B cell (primary cell): ENCODE data around the gene RNF44. TPM values are rescaled to one million over a fixed set of nuclear protein-coding genes. Genes with fewer than 3 reads are reported as not detected.

ENCODE experiments used
- ATAC-seq: fragments of 200-7000 bp; cut with Tn5 transposase; one replicate; pipeline ENCODE4 v1.10.0; 2021; ENCODE audit warnings: low read depth, mild to moderate bottlenecking, moderate number of reproducible peaks, moderate library complexity
- CTCF ChIA-PET: fragments of 350-600 bp; sonication (Branson Sonifier 250); formaldehyde crosslinking; loops from one replicate; lab custom pipeline; 2021; ENCODE audit warnings: antibody characterized with exemption, inconsistent platforms; lab: Charles Lee
- POLR2A ChIA-PET: fragments of 350-600 bp; sonication (Branson Sonifier 250); formaldehyde crosslinking; loops from one replicate; lab custom pipeline; 2021; ENCODE audit warnings: antibody characterized with exemption; lab: Charles Lee
- DNase-seq: peaks from one replicate; pipeline ENCODE4 v3.0.0; 2013
- H2AFZ ChIP-seq: 2 replicates; pipeline ENCODE4 v1.6.1; 2012; ENCODE audit warnings: mild to moderate bottlenecking, low read depth, low read length; ENCODE audit not compliant: insufficient read depth, poor library complexity, severe bottlenecking
- H3K27ac ChIP-seq, 2 donors: 1 replicate in 1 of 2; 2 replicates in 1 of 2; pipeline ENCODE4 v1.5.1; 2012 to 2013; ENCODE audit warnings: low read length in 2 of 2, mild to moderate bottlenecking in 2 of 2, moderate library complexity in 1 of 2
- H3K27me3 ChIP-seq, 4 experiments: fragments of 200-600 bp in 1 of 4; sonication (generic) in 1 of 4; replicated peaks in 1 of 4; 1 replicate in 2 of 4; 2 replicates in 2 of 4; pipeline versions ENCODE4 v1.6.1 to v1.7.0; 2013 to 2016; ENCODE audit warnings: low read length in 3 of 4, mild to moderate bottlenecking in 2 of 4, mixed read lengths in 1 of 4, moderate library complexity in 1 of 4; ENCODE audit not compliant: insufficient read depth in 4 of 4, control insufficient read depth in 3 of 4; ENCODE audit errors: control extremely low read depth in 1 of 4
- H3K36me3 ChIP-seq, 2 experiments: replicated peaks in 1 of 2; 1 replicate in 1 of 2; 2 replicates in 1 of 2; pipeline versions ENCODE4 v1.6.1 to v1.7.1; 2013; ENCODE audit warnings: low read length in 1 of 2; ENCODE audit not compliant: insufficient read depth in 2 of 2, control insufficient read depth in 1 of 2; ENCODE audit errors: control extremely low read depth in 1 of 2, extremely low read depth in 1 of 2
- H3K4me1 ChIP-seq, 2 donors: fragments of 200-600 bp in 1 of 2; sonication (generic) in 1 of 2; 1 replicate in 1 of 2; 2 replicates in 1 of 2; pipeline versions ENCODE4 v1.5.1 to v1.6.1; 2013 to 2017; ENCODE audit warnings: low read length in 2 of 2; ENCODE audit not compliant: control insufficient read depth in 2 of 2, insufficient read depth in 2 of 2
- H3K4me2 ChIP-seq: replicated peaks from 2 replicates; pipeline ENCODE3; 2012; ENCODE audit warnings: mild to moderate bottlenecking, low read depth, low read length; ENCODE audit not compliant: poor library complexity, severe bottlenecking
- H3K4me3 ChIP-seq, 5 experiments: fragments of 200-600 bp in 1 of 5; sonication (generic) in 1 of 5; 1 replicate in 3 of 5; 2 replicates in 2 of 5; pipeline versions ENCODE4 v1.5.1 to v1.7.0; 2011 to 2016; ENCODE audit warnings: low read length in 4 of 5, mild to moderate bottlenecking in 4 of 5, low read depth in 2 of 5, control low read depth in 1 of 5, moderate library complexity in 1 of 5; ENCODE audit not compliant: insufficient read depth in 1 of 5; ENCODE audit errors: control extremely low read depth in 1 of 5, extremely low read depth in 1 of 5
- H3K79me2 ChIP-seq: fragments of 200-600 bp; sonication (generic); one replicate; pipeline ENCODE4 v1.6.0; 2016; ENCODE audit warnings: low read length; ENCODE audit not compliant: control insufficient read depth, insufficient read depth
- H3K9ac ChIP-seq: fragments of 200-600 bp; sonication (generic); 2 replicates; pipeline ENCODE4 v1.6.1; 2017; ENCODE audit warnings: mild to moderate bottlenecking, low read length, moderate library complexity
- H3K9me3 ChIP-seq, 3 donors: one replicate each; pipeline versions ENCODE4 v1.6.1 to v1.7.1; 2013; ENCODE audit warnings: low read length in 2 of 3; ENCODE audit not compliant: control insufficient read depth in 2 of 3, insufficient read depth in 1 of 3; ENCODE audit errors: control extremely low read depth in 1 of 3
- H4K20me1 ChIP-seq: 2 replicates; pipeline ENCODE4 v1.6.0; 2012; ENCODE audit warnings: mild to moderate bottlenecking, low read length; ENCODE audit not compliant: insufficient read depth, control insufficient read depth, poor library complexity, severe bottlenecking
- H3K27ac Mint-ChIP-seq: one replicate; pipeline ENCODE4 v1.8.0; 2021; ENCODE audit warnings: mixed read lengths
- H3K27me3 Mint-ChIP-seq: one replicate; pipeline ENCODE4 v1.8.0; 2021; ENCODE audit warnings: mixed read lengths
- H3K4me1 Mint-ChIP-seq: one replicate; pipeline ENCODE4 v1.8.0; 2021; ENCODE audit warnings: mixed read lengths
- H3K4me3 Mint-ChIP-seq: one replicate; pipeline ENCODE4 v1.8.0; 2021; ENCODE audit warnings: mixed read lengths
- H3K9me3 Mint-ChIP-seq: one replicate; pipeline ENCODE4 v1.8.0; 2022; ENCODE audit warnings: mixed read lengths; ENCODE audit not compliant: insufficient read depth
- EZH2 ChIP-seq: IDR thresholded peaks from 2 replicates; pipeline ENCODE4 v1.6.1; 2012; ENCODE audit warnings: borderline replicate concordance, low read depth, mild to moderate bottlenecking, moderate library complexity, low read length; ENCODE audit not compliant: insufficient read depth, poor library complexity, severe bottlenecking
- WGBS: methylation state at CpG from one replicate; pipeline ENCODE4 v1.1.5; 2013; ENCODE audit warnings: missing lambda C conversion rate; ENCODE audit not compliant: insufficient coverage; 5-methylcytosine and 5-hydroxymethylcytosine counted together
- intact Hi-C: fragments of 100-400 bp; cut with micrococcal nuclease; formaldehyde crosslinking; loops from one replicate; pipeline ENCODE4 v1.10.0; 2022
- polyA plus RNA-seq: library from polyadenylated mRNA; depleted of rRNA; stranded (reverse); fragments of >200 nt; gene quantifications from 2 replicates; pipeline ENCODE4 v1.2.3, GENCODE V29; 2012
- total RNA-seq, 2 donors: library from RNA; stranded (reverse); fragments of 120-200 nt in 1 of 2; gene quantifications; 1 replicate in 1 of 2; 2 replicates in 1 of 2; pipeline versions ENCODE4 v1.2.3 to v1.2.4, GENCODE V29; 2013 to 2022
- TF ChIP-seq, protein P1 (sequence below): fragments of 200-600 bp; IDR thresholded peaks from one replicate; pipeline ENCODE4 v1.8.0; 2022; ENCODE audit warnings: antibody characterized with exemption, mild to moderate bottlenecking

Gene RNF44
- total and polyA plus RNA-seq, 2 donors (not counting 1 experiment from before 2014, with no cell fraction given) = 220 to 262 TPM

DNA sequence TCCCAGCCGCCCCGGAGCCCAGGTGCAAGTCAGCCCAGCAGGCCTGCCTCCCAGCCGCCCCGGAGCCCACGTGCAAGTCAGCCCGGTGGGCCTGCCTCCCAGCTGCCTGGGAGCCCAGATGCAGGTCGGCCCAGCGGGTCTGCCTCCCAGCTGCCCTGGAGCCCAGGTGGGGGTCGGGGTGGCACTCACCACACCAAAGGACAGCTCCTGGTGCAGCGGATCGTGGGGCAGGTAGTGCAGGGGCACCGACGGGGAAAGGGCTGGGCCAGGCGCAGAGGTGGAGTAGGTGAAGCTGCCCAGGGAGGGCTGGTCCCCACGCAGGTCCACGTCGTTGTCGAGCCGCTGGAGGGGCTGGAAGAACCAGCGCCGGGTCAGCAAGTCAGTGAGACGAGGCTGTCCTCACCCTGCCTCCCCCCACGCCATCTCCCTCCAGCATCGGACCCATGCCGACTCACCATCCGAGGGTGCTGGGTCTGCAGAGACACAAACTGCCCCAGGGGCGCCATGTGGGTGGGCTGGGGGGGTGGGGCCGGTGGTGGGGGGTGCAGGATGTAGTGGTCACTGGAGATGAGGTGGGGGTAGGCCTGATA lies 6.7 kb downstream of the RNF44 start:
- Histone ChIP-seq H3K27me3 (no peaks in the 10 kb centered on the region), H3K4me2 (peak overlapping the region; percentile 68), H3K36me3 (peaks cover 0 to 72% of the 10 kb centered on the region in 2 experiments), H3K9ac (no peak overlapping the region), H3K4me3 (no peak overlapping the region), H3K9me3 (no peaks in the 10 kb centered on the region), H2AFZ (no peak overlapping the region), H4K20me1 (peaks cover 80% of the 10 kb centered on the region), H3K4me1 (peaks cover 62 to 68% of the 10 kb centered on the region in 2 donors), H3K79me2 (peaks cover 47% of the 10 kb centered on the region), H3K27ac (peak overlapping the region; percentile 15 to 47)
- Mint-ChIP-seq H3K27me3 (no peaks in the 10 kb centered on the region), H3K4me3 (no peak overlapping the region), H3K27ac (peak overlapping the region; percentile 46), H3K9me3 (no peaks in the 10 kb centered on the region), H3K4me1 (peaks cover 52% of the 10 kb centered on the region)
- POLR2A ChIA-PET = interaction anchor here (0.6 to 1.6 kb wide), 4 partner anchors 13 to 27 kb away, joined by 5 to 14 read pairs (median 7); no protein-coding TSS in a partner anchor
- TF ChIP-seq EZH2 = no peak
- TF ChIP-seq, protein P1, sequence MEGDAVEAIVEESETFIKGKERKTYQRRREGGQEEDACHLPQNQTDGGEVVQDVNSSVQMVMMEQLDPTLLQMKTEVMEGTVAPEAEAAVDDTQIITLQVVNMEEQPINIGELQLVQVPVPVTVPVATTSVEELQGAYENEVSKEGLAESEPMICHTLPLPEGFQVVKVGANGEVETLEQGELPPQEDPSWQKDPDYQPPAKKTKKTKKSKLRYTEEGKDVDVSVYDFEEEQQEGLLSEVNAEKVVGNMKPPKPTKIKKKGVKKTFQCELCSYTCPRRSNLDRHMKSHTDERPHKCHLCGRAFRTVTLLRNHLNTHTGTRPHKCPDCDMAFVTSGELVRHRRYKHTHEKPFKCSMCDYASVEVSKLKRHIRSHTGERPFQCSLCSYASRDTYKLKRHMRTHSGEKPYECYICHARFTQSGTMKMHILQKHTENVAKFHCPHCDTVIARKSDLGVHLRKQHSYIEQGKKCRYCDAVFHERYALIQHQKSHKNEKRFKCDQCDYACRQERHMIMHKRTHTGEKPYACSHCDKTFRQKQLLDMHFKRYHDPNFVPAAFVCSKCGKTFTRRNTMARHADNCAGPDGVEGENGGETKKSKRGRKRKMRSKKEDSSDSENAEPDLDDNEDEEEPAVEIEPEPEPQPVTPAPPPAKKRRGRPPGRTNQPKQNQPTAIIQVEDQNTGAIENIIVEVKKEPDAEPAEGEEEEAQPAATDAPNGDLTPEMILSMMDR = no peak
- 26% methylated on average over 22 of the region's 28 CpGs for WGBS
- DNase-seq = peak; percentile 43
- no peak for ATAC-seq
- CTCF ChIA-PET = interaction anchor here (0.8 to 2.8 kb wide), 2 partner anchors 13 to 83 kb away, joined by 4 to 21 read pairs; no protein-coding TSS in a partner anchor
- intact Hi-C loops = no loop called here

DNA sequence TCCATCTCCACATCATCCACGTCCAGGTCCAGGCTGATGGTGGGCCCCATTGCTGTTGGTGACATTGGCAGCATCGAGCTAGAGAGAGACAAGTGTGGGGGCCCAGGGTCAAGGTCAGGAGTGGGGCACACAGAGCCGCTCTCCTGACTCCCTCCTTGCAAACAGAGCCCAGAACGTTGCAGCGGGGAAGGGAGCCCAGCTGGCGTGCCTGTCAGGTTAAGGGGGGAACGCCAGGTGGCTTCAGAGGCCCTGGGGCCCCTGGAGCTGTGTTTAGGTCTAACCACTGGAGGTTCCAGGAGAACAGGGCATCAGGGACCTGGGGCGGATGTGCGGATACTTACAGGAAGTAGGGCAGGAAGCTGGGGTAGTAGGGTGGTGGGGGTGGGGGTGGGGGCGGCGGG lies 7.5 kb downstream of the RNF44 start:
- Histone ChIP-seq H3K4me3 (no peak overlapping the region), H3K9ac (no peak overlapping the region), H3K36me3 (peaks cover 0 to 64% of the 10 kb centered on the region in 2 experiments), H2AFZ (no peak overlapping the region), H4K20me1 (peaks cover 72% of the 10 kb centered on the region), H3K9me3 (no peaks in the 10 kb centered on the region), H3K27me3 (no peaks in the 10 kb centered on the region), H3K79me2 (peaks cover 39% of the 10 kb centered on the region), H3K4me1 (peaks cover 56 to 61% of the 10 kb centered on the region in 2 donors), H3K4me2 (peak overlapping the region; percentile 68), H3K27ac (peak overlapping the region; percentile 58 to 67)
- Mint-ChIP-seq H3K27ac (peak overlapping the region; percentile 93), H3K4me1 (peaks cover 44% of the 10 kb centered on the region), H3K9me3 (no peaks in the 10 kb centered on the region), H3K4me3 (peak overlapping the region; percentile 61), H3K27me3 (no peaks in the 10 kb centered on the region)
- 6% methylated on average over 7 of the region's 11 CpGs for WGBS
- CTCF ChIA-PET = interaction anchor here (0.8 to 2.8 kb wide), 3 partner anchors 13 to 117 kb away, joined by 3 to 21 read pairs (median 4); partner anchors contain the start of gene TSPAN17
- DNase-seq = peak; percentile 70
- intact Hi-C loops = no loop called here
- ATAC-seq = peak; percentile 55
- TF ChIP-seq EZH2 = no peak
- TF ChIP-seq, protein P1 = no peak
- POLR2A ChIA-PET = interaction anchor here (0.9 to 2.3 kb wide), 4 partner anchors 8 to 15 kb away, joined by 3 to 14 read pairs (median 6); no protein-coding TSS in a partner anchor
